IgD-negative memory B cell (primary cell): Measurements from ENCODE around the gene FAM114A2. TPM values are rescaled to one million over a fixed set of nuclear protein-coding genes. Genes with fewer than 3 reads are reported as not detected.

Experiments
- H3K27ac Mint-ChIP-seq, 3 donors: one replicate each; pipeline ENCODE4 v1.8.0; 2020 to 2022; ENCODE audit warnings: mild to moderate bottlenecking in 3 of 3, mixed read lengths in 3 of 3, moderate library complexity in 1 of 3
- H3K27me3 Mint-ChIP-seq: one replicate; pipeline ENCODE4 v1.8.0; 2021; ENCODE audit warnings: mixed read lengths
- H3K36me3 Mint-ChIP-seq: one replicate; pipeline ENCODE4 v1.8.0; 2020; ENCODE audit warnings: mild to moderate bottlenecking, mixed read lengths
- H3K4me1 Mint-ChIP-seq, 3 donors: one replicate each; pipeline ENCODE4 v1.8.0; 2020 to 2022; ENCODE audit warnings: mixed read lengths in 3 of 3, mild to moderate bottlenecking in 1 of 3
- H3K4me3 Mint-ChIP-seq, 4 donors: one replicate each; pipeline ENCODE4 v1.8.0; 2020 to 2022; ENCODE audit warnings: mild to moderate bottlenecking in 4 of 4, mixed read lengths in 4 of 4, moderate library complexity in 3 of 4
- H3K9me3 Mint-ChIP-seq, 3 donors: one replicate each; pipeline ENCODE4 v1.8.0; 2020 to 2021; ENCODE audit warnings: mixed read lengths in 3 of 3, mild to moderate bottlenecking in 1 of 3
- polyA plus RNA-seq: library from polyadenylated mRNA; unstranded; fragments of 300-500 nt; fragmentation: Illumina TruSeq; gene quantifications from one replicate; pipeline ENCODE4 v1.2.3, GENCODE V29; 2021

FAM114A2 gene
- polyA plus RNA-seq, 1 donor from 2014 or later, result 20.4 TPM

- H3K27me3 Mint-ChIP-seq, result no peaks in the 10 kb centered on the region
- H3K4me3 Mint-ChIP-seq, result no peak overlapping the region
- no peaks in the 10 kb centered on the region for H3K9me3 Mint-ChIP-seq
- H3K27ac Mint-ChIP-seq, result no peak overlapping the region
- peaks cover 0 to 4% (median 0%) of the 10 kb centered on the region in 3 donors for H3K4me1 Mint-ChIP-seq
- peaks cover 1% of the 10 kb centered on the region for H3K36me3 Mint-ChIP-seq
Measured at GRCh38 chr5:153983885-153984284, 54.8 kb downstream of the FAM114A2 start.

- H3K27ac Mint-ChIP-seq, result no peak overlapping the region
- peaks cover 1% of the 10 kb centered on the region for H3K36me3 Mint-ChIP-seq
- H3K9me3 Mint-ChIP-seq, result no peaks in the 10 kb centered on the region
- H3K27me3 Mint-ChIP-seq, result peaks cover 7% of the 10 kb centered on the region
- H3K4me3 Mint-ChIP-seq, result no peak overlapping the region
- peaks cover 0 to 4% (median 0%) of the 10 kb centered on the region in 3 donors for H3K4me1 Mint-ChIP-seq
Measured at GRCh38 chr5:153981905-153982605, 56.7 kb downstream of the FAM114A2 start.

DNA sequence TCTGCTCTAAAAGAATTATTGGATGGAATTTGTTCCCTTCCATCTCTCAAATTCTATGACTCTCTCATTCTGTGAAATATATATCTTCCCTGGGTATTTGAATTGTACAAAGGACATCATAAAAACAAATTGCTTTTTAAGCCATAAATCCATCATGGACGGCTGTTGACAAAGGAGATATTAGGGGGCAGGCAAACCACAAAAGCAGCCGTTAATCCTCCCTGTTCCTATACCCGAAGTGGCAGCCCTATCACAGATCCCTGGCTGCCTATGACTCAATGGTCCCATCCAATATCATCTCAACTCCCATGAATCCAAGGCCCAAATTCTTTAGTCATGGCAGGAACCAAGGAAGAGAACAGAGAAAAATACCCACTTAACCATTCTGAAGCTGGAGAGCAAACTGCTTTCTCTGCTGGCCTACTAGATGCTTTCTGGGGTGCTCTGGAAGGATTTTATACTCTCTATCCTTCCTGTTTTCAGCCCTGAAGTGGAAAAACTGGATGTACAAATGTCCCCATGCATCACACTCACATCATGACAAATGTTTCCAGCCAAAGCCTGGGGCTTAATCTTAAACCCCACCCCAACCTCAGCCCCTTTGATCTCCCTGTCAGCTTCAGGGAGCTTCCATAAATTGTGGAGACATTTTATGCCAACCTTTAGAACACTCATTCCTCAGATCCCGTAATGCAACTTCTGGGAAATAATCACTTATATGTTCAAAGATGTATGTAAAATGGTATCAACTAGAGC, 59.5 kb downstream of the FAM114A2 start:
- Mint-ChIP-seq H3K9me3 (no peaks in the 10 kb centered on the region), H3K27me3 (peaks cover 11% of the 10 kb centered on the region), H3K4me1 (peaks cover 0 to 4% (median 0%) of the 10 kb centered on the region in 3 donors), H3K27ac (no peak overlapping the region), H3K36me3 (peaks cover 5% of the 10 kb centered on the region), H3K4me3 (no peak overlapping the region)

DNA sequence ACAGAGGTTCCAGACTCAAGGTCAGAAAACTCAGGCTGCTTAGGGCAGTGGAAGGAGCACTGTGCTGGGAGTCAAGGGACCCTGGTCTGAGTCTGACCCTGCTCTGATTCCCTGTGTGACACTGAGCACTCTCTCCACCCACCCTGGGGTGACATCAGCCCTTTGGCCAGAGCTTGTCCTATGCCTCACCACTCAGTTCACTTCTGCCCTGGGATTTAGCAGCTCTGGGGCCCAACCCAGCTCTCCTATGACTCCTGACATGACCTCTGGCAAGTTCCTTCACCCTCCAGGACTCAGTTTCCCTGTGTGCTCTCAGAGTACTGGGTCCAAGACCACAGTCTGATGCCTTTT, 63.9 kb downstream of the FAM114A2 start:
- Mint-ChIP-seq H3K36me3 (peaks cover 5% of the 10 kb centered on the region), H3K4me3 (no peak overlapping the region), H3K9me3 (no peaks in the 10 kb centered on the region), H3K27me3 (peaks cover 11% of the 10 kb centered on the region), H3K27ac (no peak overlapping the region), H3K4me1 (no peaks in the 10 kb centered on the region)

- no peak overlapping the region for H3K27ac Mint-ChIP-seq
- H3K4me3 Mint-ChIP-seq, result no peak overlapping the region
- peaks cover 11% of the 10 kb centered on the region for H3K27me3 Mint-ChIP-seq
- H3K4me1 Mint-ChIP-seq, result no peaks in the 10 kb centered on the region
- H3K36me3 Mint-ChIP-seq, result peaks cover 5% of the 10 kb centered on the region
- no peaks in the 10 kb centered on the region for H3K9me3 Mint-ChIP-seq
Measured at GRCh38 chr5:153974131-153974812, 64.4 kb downstream of the FAM114A2 start.

- Mint-ChIP-seq H3K36me3 (peaks cover 5% of the 10 kb centered on the region), H3K4me1 (no peaks in the 10 kb centered on the region), H3K27ac (no peak overlapping the region), H3K4me3 (no peak overlapping the region), H3K27me3 (peaks cover 5% of the 10 kb centered on the region), H3K9me3 (no peaks in the 10 kb centered on the region)
Measured at GRCh38 chr5:153972240-153972639, 66.5 kb downstream of the FAM114A2 start.

- no peak overlapping the region for H3K4me3 Mint-ChIP-seq
Measured at GRCh38 chr5:153970496-153970895, 68.2 kb downstream of the FAM114A2 start.

DNA sequence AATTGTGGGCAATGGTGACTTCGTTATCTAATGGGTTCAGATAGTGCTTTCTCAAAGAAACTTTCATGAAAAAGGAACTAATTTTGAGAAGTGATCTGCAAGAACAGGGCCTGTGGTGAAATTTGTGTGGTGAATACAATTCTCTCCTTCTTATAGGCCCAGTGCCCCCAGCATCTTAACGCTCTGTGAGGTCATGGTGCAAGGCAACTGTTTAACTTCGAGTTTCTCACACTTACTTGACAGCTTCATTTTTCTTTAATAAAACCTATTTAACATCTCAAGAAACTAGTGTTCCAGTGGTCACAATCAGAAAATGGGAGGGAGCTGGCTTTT, 69.2 kb downstream of the FAM114A2 start:
- Mint-ChIP-seq H3K4me1 (no peaks in the 10 kb centered on the region), H3K27me3 (peaks cover 4% of the 10 kb centered on the region), H3K36me3 (no peaks in the 10 kb centered on the region), H3K4me3 (no peak overlapping the region), H3K27ac (peak overlapping the region in 1 of 3 donors; percentile 89), H3K9me3 (no peaks in the 10 kb centered on the region)

More at GRCh38 chr5:153970496-153970895, 68.2 kb downstream of the FAM114A2 start:
- Mint-ChIP-seq H3K9me3 (no peaks in the 10 kb centered on the region), H3K4me1 (no peaks in the 10 kb centered on the region), H3K27me3 (peaks cover 7% of the 10 kb centered on the region), H3K36me3 (peaks cover 2% of the 10 kb centered on the region), H3K27ac (no peak overlapping the region)

- H3K27me3 Mint-ChIP-seq, result peaks cover 4% of the 10 kb centered on the region
- peak overlapping the region in 1 of 3 donors; percentile 89 for H3K27ac Mint-ChIP-seq
- H3K4me3 Mint-ChIP-seq, result no peak overlapping the region
Measured at GRCh38 chr5:153968761-153969562, 69.7 kb downstream of the FAM114A2 start.

GRCh38 chr5:153964880-153965645, 73.6 kb downstream of the FAM114A2 start:
- Mint-ChIP-seq H3K4me1 (no peaks in the 10 kb centered on the region), H3K27ac (no peak overlapping the region), H3K9me3 (no peaks in the 10 kb centered on the region), H3K4me3 (no peak overlapping the region), H3K27me3 (peaks cover 7% of the 10 kb centered on the region), H3K36me3 (no peaks in the 10 kb centered on the region)

More at GRCh38 chr5:153968761-153969562, 69.7 kb downstream of the FAM114A2 start:
- H3K4me1 Mint-ChIP-seq, result no peaks in the 10 kb centered on the region
- H3K9me3 Mint-ChIP-seq, result no peaks in the 10 kb centered on the region
- no peaks in the 10 kb centered on the region for H3K36me3 Mint-ChIP-seq

DNA sequence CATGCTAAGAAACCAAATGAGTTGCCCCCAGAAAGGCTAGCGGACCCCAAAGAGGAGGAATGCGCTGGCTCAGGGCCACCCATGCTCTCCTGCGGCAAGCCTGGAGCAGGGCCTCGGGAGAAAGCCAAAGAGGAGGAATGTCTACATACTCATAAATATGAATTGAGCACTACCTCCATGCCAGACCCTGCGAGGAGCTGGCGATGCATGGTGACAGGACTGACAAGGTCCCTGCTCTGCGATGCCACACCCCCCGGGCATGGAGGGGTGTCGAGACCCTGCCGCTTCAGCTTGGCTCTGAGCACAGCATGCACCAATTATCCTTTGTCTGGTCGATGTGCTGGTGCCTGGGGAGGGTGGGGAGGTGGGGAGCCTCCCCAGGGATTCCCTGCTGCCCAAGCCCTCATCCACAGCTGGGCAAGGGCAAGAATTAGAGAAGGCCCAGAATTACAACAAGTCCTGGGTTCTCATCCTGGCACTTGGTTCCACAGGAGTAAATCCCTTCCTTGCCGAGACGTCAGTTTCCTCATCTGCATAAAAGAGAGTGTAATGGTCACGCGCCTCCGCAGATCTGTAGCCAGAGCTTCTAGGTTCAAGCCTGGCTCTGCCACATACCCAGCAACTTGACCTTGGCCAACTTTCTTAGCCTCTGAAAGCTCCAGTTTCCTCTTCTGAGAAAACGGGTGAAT, 74.4 kb downstream of the FAM114A2 start:
- no peaks in the 10 kb centered on the region for H3K4me1 Mint-ChIP-seq
- H3K4me3 Mint-ChIP-seq, result no peak overlapping the region
- peaks cover 11% of the 10 kb centered on the region for H3K27me3 Mint-ChIP-seq
- no peak overlapping the region for H3K27ac Mint-ChIP-seq
- H3K36me3 Mint-ChIP-seq, result no peaks in the 10 kb centered on the region
- H3K9me3 Mint-ChIP-seq, result no peaks in the 10 kb centered on the region

DNA sequence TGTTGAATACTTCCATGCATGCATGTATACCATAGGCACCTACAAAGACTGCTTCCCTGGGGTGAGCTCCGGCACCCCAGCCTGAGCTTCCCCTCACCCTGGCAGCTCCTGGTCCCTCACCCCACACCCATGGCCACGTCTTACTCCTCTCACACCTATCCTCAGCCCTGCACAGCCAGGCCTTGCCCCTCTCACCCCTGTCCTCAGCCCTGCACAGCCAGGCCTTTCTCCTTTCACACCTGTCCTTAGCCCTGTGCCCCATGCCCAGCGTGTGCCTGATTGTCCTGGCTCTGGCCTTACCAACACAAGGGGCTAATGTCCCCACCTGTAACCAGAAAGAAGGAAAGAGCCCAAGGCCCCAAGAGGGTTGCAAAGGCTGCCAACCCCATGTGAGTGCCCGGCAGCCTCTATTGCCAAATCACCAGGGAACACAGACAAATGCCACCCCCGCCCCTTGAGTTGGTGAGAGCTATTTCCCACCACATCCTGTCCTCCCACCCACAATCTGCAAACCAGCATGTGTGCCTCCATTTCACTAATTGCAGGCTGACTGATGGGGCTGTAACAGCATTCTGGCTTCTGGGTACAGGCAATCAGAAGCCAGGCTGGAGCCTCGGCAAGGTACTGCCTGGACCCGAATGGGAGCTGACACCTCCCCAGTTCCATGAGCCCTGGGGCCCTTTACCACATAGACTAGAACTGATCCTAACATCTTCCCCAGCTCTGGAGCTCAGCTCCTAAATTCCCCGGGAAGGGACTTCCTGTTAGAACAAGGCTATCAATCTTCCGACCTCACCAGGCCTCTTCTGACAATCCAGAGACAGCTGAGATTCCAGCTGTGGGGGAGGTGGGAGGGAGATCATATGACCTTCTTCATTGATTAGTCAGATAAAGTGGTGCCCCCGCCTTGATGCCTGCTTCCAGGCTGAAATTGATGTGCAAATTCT, 78.2 kb downstream of the FAM114A2 start:
- Mint-ChIP-seq H3K27me3 (peaks cover 15% of the 10 kb centered on the region), H3K27ac (no peak overlapping the region), H3K9me3 (no peaks in the 10 kb centered on the region), H3K36me3 (no peaks in the 10 kb centered on the region), H3K4me1 (no peaks in the 10 kb centered on the region), H3K4me3 (no peak overlapping the region)
